GM19468 (cell line): ENCODE data around the gene NSD1.
"Not testable (repeated sequence)": the region's sequence is repeated elsewhere in the genome, so short reads cannot be mapped to it uniquely, and the experiment has no call there.

Source experiments
- ATAC-seq: cut with Tn5 transposase; IDR thresholded peaks from one replicate; pipeline ENCODE4 v1.9.1; 2021; ENCODE audit warnings: mild to moderate bottlenecking, moderate library complexity, moderate number of reproducible peaks; ENCODE audit not compliant: unreplicated experiment; ENCODE audit errors: extremely low read depth

Gene NSD1

DNA sequence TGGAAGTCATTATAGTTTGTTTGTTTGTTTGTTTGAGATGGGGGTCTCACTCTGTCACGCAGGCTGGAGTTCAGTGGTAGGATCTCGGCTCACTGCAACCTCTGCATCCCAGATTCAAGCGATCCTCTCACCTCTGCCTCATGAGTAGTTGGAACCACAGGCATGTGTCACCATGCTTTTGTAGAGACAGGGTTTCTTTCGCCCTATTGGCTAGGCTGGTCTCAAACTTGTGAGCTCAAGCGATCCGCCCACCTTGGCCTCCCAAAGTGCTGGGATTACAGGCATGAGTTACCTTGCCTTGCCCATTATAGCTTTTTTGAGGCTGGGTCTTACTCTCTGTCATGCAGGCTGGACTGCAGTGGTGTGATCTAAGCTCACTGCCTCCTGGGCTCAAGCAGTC is 28.8 kb downstream of the NSD1 start:
- ATAC-seq = no peak

GRCh38 chr5:177163500-177163899 is 29.9 kb downstream of the NSD1 start:
- ATAC-seq = no peak

DNA sequence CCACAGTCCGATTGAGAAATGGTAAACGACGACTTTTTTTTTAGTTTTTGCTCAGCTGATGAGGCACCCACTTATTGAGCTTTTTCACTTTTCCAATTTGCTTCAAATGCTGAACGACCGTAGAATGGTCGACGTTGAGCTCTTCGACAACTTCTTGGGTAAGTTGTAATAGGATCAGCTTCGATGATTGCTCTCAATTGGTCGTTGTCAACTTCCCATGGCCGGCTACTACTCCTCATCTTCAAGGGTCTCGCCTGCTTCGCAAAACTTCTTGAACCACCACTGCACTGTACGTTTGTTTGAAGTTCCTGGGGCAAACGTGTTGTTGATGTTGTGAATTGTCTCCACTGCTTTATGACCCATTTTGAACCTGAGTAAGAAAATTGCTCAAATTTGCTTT is 35.7 kb downstream of the NSD1 start:
- no peak for ATAC-seq

DNA sequence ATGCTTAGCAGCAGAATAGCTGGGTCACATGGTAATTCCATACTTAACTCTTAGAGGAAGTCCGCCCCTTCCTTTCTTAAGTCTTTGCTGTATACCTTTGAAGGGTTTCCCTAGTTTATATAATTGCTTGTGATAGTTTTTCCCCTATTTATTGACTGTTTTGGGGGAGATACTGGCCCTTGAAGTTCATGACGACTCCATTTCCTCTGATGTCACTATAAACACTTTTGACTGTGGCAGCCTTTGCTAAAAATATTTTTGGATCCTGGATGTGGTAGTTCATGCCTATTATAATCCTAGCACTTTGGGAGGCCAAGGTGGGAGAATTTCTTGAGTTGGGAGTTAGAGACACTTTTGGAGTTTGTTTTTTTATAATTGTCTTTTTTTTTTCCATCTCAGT is 38.4 kb downstream of the NSD1 start:
- no peak for ATAC-seq

GRCh38 chr5:177175336-177175735 is 41.8 kb downstream of the NSD1 start:
- ATAC-seq = no peak

DNA sequence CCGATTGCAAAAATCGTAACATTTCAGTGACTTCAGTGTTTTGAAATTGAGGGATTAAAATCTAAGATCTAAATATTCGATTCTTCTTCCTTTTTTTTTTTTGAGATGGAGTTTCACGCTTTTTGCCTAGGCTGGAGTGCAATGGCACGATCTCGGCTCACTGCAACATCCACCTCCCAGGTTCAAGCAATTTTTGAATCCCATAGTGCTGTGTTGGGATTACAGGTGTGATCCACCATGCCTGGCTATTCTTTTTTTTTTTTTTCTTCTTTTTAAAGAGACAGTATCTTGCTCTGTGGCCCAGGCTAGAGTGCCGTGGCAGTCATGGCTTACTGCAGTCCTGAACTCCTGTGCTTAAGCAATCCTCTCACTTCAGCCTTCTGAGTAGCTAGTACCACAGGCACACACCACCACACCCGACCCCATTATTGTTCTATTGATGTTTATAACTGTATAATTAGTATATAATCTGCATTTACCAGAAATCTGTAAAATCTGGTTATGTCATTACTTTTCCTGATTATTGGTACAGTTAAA is 42.7 kb downstream of the NSD1 start:
- no peak for ATAC-seq

DNA sequence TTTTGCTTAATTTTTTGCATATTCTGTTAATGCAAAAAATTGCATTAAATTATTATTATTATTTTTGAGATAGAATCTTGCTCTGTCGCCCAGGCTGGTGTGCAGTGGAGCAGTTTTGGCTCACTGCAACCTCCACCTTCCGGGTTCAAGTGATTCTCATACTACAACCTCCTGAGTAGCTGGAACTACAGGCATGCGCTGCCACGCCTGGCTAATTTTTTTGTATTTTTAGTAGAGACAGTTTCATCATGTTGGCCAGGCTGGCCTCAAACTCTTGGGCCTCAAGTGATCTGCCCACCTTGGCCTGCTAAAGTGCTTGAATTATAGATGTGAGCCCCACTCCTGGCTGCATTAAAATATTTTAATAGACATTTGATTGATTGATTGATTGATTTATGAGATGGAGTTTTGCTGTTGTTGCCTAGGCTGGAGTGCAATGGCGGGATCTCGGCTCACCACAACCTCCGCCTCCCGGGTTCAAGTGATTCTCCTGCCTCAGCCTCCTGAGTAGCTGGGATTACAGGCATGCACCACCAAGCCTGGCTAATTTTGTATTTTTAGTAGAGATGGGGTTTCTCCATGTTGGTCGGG is 44.4 kb downstream of the NSD1 start:
- not testable (repeated sequence) for ATAC-seq

DNA sequence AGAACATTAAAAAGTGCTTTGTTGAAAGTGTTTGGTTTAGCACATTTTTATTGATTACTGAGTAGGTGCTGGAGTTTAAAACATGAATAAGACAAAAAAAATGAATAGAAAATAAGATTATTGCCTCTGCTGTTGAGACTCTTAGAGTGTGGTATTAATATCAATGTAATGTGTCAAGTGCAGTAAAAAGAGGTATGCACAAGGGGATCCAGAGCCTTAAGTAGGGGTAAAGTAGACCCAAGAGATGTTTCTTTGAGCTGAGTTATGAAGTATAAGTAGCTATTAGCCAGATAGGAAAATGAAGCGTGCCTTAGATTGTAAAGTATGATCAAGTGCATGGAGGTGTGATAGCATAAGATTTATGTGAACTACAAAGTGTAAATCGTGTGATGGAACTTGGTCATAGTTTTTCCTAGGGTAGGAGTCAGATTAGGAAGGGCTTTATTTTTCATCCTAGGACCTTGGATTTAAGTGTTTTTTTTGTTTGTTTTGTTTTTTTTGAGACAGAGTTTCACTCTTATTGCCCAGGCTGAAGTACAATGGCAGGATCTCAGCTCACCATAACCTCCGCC is 45.2 kb downstream of the NSD1 start:
- ATAC-seq = no peak

DNA sequence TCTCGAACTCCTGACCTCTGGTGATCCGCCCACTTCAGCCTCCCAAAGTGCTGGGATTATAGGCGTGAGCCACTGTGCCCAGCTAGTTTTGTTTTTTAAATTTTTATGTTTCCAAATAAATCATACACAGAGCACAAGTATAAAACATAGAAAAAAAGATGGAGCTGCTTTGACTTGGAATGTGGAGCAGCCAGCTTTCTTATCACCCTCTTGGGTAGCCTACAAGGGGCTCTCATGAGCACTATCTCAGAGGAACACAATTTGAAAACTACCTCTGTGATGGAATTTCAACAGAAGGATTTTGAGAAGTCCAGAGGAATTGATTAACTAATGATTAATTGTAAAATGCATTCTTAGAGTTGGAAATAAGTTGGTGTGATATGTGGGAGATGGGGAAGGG is 45.9 kb downstream of the NSD1 start:
- ATAC-seq = no peak

DNA sequence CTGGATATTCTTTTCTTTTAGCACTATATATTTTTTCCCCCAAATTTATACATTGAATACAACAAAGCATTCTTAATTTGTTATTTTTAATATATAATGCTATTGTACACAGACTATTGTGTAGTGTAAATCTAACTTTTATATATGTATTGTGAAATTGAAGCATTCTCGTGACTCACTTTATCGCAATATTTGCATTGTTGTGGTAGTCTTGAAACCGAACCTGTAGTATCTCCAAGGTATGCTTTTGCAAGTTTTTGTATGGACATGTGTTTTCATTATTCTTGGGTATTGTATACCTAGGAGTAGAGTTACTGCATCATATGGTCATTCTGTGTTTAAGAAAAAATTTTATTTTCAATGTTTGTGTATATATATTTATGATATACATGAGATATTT is 49.6 kb downstream of the NSD1 start:
- no peak for ATAC-seq

GRCh38 chr5:177183766-177184360 is 50.3 kb downstream of the NSD1 start:
- ATAC-seq = no peak

DNA sequence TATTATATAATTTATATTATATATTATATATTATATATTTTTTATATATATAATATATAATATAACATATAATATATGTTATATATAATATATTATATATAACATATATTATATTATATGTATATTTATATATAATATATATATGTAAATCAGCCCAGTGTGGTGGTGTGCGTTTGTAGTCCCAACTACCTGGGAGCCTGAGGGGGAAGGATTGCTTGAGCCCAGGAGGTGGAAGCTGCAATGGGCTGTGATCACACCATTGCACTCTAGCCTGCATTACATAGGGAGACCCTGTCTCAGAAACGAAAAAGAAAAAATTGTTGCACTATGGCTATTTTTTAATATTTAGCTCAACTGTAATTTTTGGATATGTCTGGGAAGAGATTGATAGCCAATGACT is 52.4 kb downstream of the NSD1 start:
- ATAC-seq = no peak

- ATAC-seq = no peak
Measured at GRCh38 chr5:177186645-177187044, 53.1 kb downstream of the NSD1 start.

GRCh38 chr5:177188775-177189174 is 55.2 kb downstream of the NSD1 start:
- ATAC-seq = no peak

DNA sequence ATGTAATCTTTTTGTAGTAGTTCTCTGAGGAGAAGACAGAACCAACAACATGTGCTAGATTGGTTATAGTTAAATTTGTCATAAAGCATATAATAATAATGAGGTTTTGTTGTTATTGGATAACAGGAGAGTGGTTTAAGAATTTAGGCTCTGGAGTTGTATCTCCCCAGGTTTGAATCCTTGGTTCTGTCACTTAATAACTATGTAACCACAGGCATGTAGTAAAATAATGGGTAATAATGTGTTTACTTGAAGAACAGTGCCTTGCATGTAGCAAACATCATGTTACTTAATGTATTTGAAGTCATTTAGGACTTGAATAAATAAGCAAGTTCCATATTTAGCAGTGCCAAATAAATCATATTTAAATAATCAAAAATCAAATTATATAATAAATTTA is 55.8 kb downstream of the NSD1 start:
- no peak for ATAC-seq

DNA sequence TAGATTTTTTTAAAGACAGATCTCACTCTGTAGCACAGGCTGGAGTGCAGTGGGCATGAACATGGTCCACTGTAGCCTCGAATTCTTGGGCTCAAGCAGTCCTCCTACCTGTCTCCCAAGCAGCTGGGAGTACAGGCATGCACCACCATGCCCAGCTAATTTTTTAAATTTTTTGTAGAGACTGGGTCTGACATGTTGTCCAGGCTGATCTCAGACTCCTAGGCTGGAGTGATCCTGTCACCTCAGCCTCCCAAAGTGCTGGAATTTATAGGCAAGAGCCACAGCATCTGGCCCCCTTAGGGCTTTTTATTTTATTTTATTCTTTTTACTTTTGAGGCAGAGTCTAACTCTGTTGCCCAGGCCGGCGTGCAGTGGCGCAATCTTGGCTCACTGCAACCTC is 56.4 kb downstream of the NSD1 start:
- no peak for ATAC-seq

GRCh38 chr5:177194268-177194667 is 60.7 kb downstream of the NSD1 start:
- ATAC-seq = no peak

GRCh38 chr5:177195307-177195952 is 61.9 kb downstream of the NSD1 start:
- no peak for ATAC-seq

GRCh38 chr5:177198738-177199137 is 65.2 kb downstream of the NSD1 start:
- no peak for ATAC-seq

DNA sequence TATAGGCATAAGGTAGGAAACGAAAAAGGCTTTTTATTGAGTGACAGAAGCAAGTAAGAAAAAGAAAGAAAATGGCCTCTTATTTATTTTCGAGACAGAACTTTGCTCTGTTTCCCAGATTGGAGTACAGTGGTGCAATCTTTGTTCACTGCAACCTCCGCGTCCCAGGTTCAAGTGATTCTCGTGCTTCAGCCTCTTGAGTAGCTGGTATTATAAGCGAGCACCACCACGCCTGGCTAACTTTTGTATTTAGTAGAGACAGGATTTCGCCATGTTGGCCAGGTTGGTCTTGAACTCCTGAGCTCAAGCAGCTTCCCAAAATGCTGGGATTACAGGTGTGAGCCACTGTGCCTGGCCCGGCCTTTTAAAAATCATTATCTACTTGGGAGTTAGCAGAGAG is 70.7 kb downstream of the NSD1 start:
- ATAC-seq = no peak

DNA sequence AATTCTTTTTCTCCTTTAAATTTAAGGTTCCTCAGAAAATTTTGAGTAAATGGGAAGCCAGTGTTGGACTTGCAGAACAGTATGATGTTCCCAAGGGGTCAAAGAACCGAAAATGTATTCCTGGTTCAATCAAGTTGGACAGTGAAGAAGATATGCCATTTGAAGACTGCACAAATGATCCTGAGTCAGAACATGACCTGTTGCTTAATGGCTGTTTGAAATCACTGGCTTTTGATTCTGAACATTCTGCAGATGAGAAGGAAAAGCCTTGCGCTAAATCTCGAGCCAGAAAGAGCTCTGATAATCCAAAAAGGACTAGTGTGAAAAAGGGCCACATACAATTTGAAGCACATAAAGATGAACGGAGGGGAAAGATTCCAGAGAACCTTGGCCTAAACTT is 76.0 kb downstream of the NSD1 start:
- ATAC-seq = no peak
